GM19463 (cell line): ENCODE results near the gene PPP4C.

ENCODE experiments used
- ATAC-seq: cut with Tn5 transposase; IDR thresholded peaks from one replicate; pipeline ENCODE4 v1.9.1; 2021; ENCODE audit warnings: mild to moderate bottlenecking, moderate library complexity; ENCODE audit not compliant: unreplicated experiment

PPP4C gene

GRCh38 chr16:30054959-30055553 is 20.7 kb upstream of the PPP4C start:
- ATAC-seq: no peak

GRCh38 chr16:30060346-30060745 is 15.4 kb upstream of the PPP4C start:
- no peak for ATAC-seq

GRCh38 chr16:30060836-30061554 is 14.8 kb upstream of the PPP4C start:
- no peak for ATAC-seq

- ATAC-seq: no peak
These were observed 12.4 kb upstream of the PPP4C start for GRCh38 chr16:30063278-30063892.

GRCh38 chr16:30063893-30064728 is 11.7 kb upstream of the PPP4C start:
- ATAC-seq: peak; percentile 28

GRCh38 chr16:30064729-30065101 is 11.1 kb upstream of the PPP4C start:
- no peak for ATAC-seq

- ATAC-seq: peak; percentile 75
These were observed 10.5 kb upstream of the PPP4C start, which contains the start of gene ALDOA for GRCh38 chr16:30065102-30065942. ALDOA (plus strand) TSS chr16:30065760; CDS start chr16:30066898, 1,138 bp downstream.

- no peak for ATAC-seq
These were observed 9.6 kb upstream of the PPP4C start for GRCh38 chr16:30065943-30066760.

- ATAC-seq: no peak
These were observed 8.8 kb upstream of the PPP4C start for GRCh38 chr16:30066761-30067583.

GRCh38 chr16:30067584-30067916 is 8.2 kb upstream of the PPP4C start:
- ATAC-seq: no peak

- no peak for ATAC-seq
These were observed 7.5 kb upstream of the PPP4C start for GRCh38 chr16:30068333-30068732.

GRCh38 chr16:30068750-30069610 is 6.8 kb upstream of the PPP4C start:
- ATAC-seq: no peak

- ATAC-seq: no peak
These were observed 6.0 kb upstream of the PPP4C start for GRCh38 chr16:30069611-30070462.

- no peak for ATAC-seq
These were observed 5.3 kb upstream of the PPP4C start for GRCh38 chr16:30070490-30070889.

- ATAC-seq: peak; percentile 22
These were observed 540 bp downstream of the PPP4C start for GRCh38 chr16:30076276-30076791.

- ATAC-seq: no peak
These were observed 1.9 kb downstream of the PPP4C start for GRCh38 chr16:30077656-30078055.

- no peak for ATAC-seq
These were observed 3.0 kb downstream of the PPP4C start for GRCh38 chr16:30078744-30079143.
